Middle frontal gyrus (tissue), 1 donor: ENCODE data around the gene IDE.
"Not testable (repeated sequence)": the region's sequence is repeated elsewhere in the genome, so short reads cannot be mapped to it uniquely, and the experiment has no call there.

Source experiments
- DNase-seq: peaks from one replicate; pipeline ENCODE4 v3.0.0-alpha.2; 2015; ENCODE audit warnings: low spot score; ENCODE audit errors: extremely low spot score

The IDE gene

DNA sequence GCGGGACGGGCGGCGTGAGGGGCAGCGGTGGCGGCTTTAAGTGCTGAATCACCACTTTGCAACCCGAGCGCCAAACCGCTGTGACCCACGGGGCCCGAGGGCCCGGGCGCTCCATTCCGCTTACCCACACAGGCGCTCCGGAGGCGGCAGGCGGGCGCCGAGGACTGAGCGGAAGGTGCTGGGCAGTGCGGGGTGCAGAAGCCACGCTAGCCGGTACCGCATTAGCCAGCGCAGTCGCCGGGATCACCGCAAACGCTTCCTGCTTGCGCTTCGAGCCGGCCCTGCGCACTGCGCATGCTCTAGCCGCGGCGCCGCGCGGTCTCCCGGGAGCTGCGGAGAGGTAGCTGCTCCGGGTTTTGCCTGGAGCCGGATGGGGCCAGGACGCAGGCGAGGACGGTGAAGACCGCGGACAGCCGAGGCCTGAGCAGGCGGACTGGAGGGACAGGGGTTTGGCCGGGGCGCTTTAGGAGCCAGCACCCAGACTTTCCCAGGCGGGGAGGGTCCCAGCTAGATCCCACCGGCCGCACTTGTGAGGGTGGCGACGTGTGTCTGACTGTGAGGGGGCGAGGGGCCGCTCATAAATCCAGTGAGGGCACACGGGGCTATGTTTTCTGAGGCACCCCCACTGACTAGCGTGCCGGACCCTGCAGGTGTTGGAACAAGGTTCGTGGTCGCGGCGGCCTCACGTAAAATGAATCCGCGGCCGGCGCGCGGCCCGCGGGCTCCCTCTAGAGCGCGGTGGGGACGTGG is at the start of gene IDE:
Gene IDE, minus strand, starts transcription at position 296 of the 750 bp plus-strand sequence. Its CDS starts 74 bp downstream, at position 222.
- DNase-seq: peak; percentile 55

DNA sequence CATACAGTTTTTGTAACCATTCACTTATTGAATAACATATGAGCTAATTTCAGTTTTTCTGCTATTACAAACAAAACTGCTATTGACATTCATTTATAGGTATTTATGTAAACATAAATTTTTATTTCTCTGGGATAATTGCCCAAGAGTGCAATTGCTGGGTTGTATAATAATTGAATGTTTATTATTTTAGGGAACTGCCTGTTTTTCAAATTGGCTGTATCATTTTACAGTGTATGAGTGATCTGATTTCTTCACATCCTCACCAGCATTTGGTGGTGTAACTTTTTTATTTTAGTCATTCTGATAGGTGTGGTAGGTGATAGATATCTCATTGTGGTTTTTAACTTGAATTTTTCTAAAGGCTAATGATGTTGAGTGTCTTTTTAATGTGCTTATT is 45.5 kb upstream of the IDE start:
- no peak for DNase-seq

DNA sequence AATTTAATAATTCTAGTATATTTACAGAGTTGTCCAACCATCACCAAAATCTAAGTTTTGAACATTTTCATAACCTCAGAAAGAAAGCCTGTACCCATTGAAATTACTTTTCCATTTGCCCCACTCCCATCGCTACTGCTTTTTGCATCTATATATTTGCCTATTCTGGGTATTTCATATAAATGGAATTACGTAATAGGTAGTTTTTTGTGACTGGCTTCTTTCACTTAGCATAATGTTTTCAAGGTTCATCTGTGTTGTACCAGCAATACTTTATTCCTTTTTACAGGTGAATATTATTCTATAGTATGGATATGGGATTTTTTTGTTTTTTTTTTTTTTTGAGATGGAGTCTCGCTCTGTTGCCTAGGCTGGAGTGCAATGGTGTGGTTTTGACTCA is 41.6 kb upstream of the IDE start:
- DNase-seq: no peak

DNA sequence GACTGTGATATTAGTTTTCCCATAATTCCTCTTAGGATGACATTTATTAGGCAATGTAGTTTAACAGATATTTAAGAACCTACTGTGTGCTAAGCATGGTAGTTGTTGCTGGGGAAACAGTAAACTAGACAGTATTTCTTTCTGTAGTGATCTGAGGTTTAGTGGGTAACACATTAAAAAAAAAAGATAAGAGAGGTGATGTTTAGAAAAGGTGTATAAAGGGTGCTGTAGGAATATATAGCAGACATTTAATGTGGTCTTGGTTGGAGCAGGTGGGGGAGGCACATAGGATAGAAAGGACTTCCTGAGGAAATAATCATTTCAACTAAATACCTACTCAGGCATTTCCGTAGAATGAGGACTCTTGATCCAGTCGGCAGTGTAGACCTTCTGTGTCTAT is 30.9 kb upstream of the IDE start:
- DNase-seq: no peak

DNA sequence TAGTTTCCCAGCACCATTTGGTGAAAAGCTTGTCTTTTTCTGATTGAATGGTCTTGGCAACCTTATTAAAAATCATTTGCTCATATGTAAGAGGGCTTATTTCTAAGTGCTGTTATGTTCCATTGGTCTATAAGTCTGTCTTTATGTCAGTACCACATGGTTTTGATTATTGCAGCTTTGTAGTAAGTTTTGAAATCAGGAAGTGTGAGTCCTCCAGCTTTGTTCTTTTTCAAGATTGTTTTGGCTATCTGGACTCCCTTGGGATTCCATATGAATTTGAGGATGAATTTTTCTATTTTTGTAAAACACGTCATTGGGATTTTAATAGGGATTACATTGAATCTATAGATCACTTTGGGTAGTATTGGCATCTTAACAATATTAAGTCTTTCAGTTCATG is 24.4 kb upstream of the IDE start:
- DNase-seq: no peak

DNA sequence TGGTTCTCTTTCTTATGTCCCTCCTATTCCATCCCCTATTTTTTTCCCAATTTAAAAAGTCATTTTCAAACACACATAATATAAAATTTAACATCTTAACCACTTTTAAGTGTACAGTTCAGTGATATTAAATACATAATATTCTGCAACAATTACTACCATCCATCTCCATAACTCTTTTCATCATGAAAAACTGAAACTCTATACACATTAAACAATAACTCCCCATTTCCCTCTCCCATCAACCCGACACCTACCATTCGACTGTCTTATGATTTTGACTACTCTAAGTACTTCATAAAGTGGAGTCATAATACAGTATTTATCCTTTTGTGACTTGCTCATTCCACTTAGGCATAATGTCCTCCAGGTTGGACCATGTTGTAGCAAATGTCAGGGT is 21.6 kb upstream of the IDE start:
- DNase-seq: no peak

DNA sequence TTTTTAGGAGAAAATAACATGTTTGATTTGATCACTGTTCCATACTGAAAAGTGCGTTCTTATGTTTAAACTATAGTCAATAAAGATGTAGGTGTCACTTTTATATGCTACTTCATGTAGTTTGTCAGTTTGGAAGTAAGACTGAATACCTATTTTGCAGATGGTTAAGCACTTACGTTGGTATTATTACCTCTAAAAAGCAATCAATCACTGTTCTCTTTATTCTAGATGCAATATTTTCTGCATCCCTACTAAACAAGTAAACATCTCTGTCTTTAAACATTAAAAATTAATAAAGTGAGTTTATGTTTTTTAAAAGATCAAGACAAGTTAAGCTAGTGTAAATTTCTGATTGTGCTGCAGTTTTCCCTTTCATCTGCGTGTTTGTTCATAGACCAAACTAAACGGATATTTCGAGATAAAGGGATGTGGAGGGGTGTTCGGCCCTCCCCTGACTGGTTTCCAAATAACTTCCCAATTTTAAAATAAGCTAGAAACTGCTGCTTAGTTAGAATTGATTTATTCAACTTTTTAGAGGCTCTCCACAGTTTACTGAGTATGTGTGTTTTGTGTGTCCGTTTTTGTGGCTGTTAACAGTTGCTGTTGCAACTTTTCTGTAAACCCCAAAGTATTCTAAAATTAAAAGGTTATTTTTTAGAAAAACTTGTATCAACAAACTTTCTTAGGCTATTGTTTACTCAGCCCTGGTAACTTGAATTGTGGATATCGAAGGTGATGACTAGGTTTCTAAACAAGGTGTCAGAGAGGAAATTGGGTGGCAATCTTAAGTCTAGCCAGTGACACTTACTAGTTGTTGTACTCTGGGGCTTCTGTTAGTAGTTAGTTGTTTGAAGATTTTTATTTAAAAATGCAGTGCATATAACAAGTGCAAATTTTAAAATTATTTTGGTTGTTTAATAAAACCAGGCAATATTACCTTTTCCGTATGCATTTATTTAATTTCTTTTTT is 20.0 kb upstream of the IDE start:
- no peak for DNase-seq

DNA sequence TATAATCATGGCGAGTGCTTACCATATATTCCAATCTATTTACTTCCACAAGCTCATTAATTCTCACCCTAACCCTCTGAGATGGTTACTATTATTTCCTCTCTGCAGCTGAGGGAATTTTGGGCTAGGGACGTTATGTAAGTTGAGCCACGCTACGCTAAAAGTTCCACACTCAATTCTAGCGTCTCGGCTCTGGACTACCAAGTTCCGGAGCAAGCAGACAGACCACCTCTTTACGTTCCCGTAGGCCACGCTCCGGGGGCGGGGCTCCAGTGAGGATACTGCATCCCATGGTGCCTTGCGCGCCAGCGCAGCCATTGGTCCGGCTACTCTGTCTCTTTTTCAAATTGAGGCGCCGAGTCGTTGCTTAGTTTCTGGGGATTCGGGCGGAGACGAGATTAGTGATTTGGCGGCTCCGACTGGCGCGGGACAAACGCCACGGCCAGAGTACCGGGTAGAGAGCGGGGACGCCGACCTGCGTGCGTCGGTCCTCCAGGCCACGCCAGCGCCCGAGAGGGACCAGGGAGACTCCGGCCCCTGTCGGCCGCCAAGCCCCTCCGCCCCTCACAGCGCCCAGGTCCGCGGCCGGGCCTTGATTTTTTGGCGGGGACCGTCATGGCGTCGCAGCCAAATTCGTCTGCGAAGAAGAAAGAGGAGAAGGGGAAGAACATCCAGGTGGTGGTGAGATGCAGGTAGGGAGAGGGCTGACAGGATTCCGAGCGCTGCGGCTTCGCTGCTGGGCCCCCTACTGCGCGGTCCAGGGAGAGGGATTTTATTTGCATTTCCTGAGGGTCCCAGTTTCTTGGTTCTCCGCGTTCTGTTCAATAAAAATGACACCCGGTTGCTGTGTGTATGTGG is 19.1 kb upstream of the IDE start, which contains the start of gene KIF11:
Gene KIF11, plus strand, starts transcription at position 370 of the 858 bp plus-strand sequence. Its CDS starts 246 bp downstream, at position 616.
- peak; percentile 94 for DNase-seq

DNA sequence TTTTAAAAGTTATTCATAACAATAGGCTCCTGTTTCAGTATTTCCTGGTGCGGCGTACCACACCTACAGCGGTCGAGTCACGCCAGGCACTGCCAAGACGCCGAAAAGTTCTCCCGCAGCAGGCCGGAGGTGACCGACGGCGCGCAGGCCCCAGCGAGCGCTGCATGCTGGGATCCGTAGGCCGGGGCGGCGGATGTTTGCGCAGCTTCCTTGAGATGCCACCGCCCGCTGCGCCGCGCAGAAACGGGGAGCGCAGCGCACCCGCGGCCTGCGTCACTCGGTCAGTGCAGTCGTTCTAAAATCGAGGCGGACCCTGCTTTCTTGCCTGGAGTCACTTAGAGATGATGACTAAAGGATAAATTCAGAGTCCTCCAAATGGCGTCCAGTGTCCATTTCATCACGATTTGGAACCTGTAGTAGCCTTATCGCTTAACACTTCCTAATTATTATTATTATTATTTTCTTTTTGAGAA is 17.7 kb upstream of the IDE start:
- DNase-seq: peak; percentile 82

DNA sequence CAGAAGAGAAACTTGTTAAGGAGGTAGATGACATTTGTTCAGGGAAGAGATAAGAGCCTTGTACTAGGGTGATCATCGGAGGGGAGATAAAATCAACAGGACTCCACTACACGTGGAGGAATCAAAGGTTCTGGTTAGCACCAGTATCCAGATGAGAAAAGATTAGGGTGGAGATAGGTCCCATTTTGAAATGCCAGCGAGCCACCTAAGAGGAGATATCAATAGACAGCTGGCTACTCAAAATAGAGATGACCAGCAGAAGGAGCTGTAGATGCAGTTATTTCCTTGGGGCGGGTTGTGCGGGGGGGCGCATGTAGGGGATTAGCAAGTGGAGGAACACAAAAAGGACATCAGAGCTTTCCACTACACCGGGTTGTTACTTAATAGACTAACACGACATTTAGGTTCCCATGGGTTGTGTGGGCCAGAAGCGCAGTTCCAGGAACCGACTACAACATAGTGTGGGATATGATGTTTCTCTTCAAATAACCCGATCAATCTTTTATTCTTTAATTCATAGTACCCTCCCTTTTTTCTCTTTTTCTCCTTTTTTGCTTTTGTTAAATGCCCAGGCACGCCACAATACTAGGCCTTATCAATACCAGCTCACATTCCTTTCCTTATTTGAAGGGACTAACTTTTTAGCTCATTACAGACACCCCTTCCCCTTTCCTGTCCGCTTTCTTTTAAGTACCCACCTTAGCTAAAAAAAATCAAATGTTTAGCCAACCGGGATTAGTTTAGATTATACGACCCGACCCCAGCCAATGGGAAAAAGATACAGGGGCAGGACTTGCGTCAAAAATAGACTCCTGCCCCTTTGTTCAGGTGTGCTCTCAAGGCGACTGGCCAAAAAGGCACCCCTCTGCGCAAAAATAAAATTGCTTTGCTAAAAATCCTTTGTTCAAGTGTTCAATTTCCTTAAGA is 17.0 kb upstream of the IDE start:
- no peak for DNase-seq

DNA sequence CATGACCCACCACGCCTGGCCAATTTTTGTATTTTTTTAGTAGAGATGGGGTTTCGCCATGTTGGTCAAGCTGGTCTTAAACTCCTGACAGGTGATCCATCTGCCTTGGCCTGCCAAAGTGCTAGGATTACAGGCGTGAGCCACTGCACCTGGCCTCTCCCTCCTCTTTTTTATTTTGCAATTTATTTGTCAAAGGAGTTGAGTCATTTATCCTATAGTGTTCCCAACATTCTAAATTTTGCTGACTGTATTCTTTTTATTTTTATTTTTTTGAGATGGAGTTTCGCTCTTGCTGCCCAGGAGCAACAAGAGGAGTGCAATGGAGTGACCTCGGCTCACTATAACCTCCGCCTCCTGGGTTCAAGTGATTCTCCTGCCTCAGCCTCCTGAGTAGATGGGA is 8.5 kb upstream of the IDE start:
- not testable (repeated sequence) for DNase-seq

DNA sequence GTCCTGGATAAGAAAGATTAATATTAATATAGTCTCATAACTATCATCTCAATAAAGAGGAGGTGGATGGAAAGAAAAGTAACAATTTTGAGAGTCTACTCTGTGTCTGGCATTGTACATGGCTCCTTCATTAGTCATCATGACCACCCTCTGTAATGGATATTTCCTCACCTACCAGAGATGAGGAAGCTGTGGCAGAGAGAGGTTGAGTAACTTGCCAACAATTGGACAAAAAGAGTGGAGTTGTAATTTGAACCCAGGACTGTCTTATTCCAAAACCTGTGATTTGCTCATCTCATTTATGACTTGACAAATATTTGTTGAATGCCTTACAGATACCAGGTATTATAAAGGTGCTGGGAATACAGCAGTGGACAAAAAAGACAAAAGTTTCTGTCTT is 2.1 kb upstream of the IDE start:
- DNase-seq: no peak

DNA sequence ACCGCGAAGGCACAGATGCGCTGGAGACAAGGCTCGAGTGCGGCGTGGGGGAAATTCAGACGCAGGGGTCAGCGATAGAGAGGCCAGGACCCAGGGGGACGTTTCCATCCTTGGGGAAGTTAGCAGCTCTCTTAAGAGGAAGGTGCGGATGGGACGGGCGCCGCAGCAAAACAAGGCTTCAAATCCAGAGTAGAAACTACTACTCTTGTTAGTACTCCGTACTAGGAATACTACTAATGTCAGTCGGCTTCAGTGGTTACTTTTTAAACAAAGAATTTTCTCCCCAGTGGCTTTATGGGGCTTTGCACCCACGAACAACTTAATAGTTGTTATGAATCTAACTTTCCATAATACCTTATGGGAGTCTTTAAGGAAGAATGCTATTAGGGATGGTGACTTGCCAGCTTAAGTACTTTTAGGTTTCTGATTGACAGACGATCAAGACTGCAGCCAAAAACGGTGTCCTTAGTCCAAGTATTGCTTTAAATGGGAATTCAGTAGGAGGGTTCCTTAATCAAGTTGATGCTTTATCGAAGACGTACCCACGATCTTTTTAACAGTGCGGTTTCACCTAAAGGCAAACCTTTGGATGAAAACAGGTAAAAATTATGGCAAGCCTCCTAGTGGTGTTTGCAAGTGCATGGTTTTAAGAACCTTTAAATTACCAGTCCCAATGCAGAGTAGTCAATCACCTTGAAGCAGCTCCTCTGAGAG is 812 bp upstream of the IDE start:
- DNase-seq: no peak

DNA sequence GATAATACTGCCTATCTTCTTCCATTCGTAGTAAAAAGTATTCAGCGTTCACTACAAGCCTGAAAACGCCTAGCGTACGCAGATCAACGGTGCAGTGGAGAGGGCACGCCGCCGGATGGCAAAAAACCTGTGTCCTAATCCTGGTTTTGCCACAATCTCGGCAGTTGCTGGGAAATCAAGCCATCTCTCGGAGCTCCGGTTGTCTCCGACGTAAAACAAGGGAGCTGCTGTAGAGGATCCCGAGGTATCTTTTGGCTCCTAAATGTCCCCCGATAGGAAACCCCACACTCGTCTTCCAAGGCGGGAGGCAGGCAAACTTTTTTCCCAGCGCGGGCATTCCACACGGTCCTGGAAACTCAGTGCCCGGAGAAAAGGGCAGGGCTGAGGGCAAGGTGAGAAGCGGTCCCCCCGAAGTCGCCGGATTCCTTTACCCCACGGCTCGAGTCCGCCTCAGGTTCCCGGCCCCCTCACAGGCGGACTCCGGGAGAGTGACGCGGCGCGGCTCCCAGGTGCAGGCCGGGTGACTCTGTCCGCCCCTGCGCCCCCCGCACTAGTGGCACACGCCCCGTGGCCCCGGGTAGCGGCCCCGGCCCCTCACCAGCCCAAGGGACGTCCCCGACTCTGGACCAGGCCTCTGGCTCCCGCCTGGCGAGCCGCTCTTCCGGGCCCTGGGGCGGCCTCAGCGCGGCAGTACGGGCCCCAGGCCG is 649 bp downstream of the IDE start:
- DNase-seq: no peak

DNA sequence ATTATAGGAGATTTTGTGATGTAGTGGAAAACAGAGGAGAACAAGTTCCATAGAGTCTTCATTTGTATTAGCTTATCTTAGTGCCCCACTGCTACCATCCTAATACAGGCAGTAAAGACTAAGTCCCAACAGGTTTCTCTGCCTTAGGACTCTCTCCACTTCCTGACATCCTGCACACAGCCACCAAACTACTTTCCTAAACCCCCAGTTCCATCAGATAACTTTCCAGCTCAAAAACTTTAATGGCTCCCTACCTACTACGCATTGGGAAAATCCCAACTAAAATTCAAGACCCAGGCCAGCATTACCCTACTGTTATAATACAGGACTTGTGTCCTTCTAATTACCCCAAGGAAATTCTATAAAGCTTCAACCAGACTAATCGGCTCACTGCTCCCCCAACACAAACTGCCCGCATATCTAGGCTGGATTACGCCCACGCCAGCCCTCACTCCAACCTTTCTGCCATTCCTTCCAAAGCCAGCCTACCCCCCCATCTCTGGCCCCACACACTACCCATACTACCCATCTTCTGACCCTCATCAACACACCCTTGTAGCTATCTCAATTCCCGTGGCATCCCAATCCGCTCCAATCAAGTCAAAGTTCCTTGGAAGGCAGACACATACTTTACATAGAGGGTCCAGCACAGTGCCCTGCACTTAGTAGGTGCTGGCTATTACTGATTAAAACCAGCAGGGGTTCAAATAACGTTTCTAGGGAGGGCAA is 1.4 kb downstream of the IDE start:
- DNase-seq: no peak

DNA sequence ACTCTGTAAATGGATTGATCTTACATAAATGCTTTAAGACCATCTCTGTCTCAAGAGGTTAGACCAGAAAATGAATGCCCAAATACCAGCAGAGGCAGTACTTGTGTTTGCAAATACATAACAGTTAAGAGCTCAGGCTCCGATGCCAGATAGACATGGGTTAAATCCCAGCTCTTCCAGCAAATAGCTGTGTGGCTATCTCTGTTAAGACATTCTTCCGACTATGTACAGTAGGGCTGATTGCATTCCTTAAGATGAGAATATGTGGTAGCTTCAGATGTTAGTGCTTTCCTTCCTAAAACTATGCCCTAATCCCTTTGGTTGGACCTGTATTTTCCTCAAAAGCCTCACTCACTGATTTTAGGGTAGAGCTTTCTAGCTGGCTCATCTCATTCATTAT is 2.2 kb downstream of the IDE start:
- DNase-seq: no peak

DNA sequence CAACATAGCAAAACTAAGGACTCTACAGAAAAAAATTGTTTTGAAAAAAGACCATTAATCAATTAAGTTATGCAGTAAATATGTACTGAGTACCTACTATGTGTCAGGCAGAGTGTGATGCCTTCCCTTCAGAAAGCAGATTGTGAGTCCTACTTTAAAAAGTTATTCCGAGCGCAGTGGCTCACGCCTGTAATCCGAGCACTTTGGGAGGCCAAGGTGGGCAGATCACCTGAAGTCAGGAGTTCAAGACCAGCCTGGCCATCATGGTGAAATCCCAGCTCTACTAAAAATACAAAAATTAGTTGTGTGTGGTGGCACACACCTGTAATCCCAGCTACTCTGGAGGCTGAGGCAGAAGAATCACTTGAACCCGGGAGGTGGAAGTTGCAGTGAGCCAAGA is 4.2 kb downstream of the IDE start:
- not testable (repeated sequence) for DNase-seq

DNA sequence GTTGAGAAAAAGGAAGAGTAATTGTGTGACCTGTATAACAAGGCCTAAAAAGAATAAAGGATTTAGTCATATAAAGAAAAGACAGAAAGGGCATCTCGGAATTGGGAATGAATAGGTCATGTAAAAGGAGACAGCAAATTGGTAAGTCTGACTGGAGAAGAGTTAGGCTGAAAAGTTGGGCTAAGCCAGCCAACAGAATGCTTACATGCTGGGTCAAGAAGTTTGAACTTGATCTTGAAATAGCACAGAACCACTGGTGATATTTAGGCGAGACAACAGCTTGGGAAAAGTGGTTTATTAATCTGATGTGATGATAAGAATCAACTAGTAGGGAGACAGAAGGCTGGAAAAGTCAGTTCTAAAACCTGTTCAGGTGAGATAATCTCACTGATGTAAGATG is 4.8 kb downstream of the IDE start:
- no peak for DNase-seq
